Fibroblast of skin of scalp (primary cell): ENCODE results near the gene THUMPD2.

ENCODE experiments used
- DNase-seq: peaks from one replicate; pipeline ENCODE4 v3.0.0-alpha.2; 2013

THUMPD2 gene

DNA sequence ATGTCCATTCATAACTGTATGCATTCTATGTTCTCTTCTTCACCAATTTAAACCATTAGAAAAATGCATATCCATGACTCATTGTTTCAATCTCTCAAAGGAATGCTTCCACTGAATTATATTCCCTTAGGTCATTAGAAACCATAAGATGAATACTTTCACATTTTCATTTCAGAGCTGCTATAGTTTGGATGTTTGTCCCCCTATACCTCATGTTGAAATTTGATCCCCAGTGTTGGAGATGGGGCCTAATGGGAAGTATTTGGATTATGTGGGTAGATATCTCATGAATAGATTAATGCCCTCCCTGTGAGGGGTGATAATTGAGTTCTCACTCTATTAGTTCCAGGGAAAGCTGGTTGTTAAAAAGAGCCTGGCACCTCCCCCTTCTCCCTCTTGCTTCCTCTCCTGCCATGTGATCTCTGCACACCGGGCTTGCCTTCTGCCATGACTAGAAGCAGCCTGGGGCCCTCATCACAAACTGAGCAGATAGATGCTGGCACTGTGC is 35.7 kb downstream of the THUMPD2 start:
- peak; percentile 86 for DNase-seq

- DNase-seq: no peak
These were observed 37.2 kb downstream of the THUMPD2 start for GRCh38 chr2:39741871-39742270.

GRCh38 chr2:39739386-39739785 is 39.7 kb downstream of the THUMPD2 start:
- DNase-seq: no peak

GRCh38 chr2:39738936-39739335 is 40.1 kb downstream of the THUMPD2 start:
- peak; percentile 38 for DNase-seq

DNA sequence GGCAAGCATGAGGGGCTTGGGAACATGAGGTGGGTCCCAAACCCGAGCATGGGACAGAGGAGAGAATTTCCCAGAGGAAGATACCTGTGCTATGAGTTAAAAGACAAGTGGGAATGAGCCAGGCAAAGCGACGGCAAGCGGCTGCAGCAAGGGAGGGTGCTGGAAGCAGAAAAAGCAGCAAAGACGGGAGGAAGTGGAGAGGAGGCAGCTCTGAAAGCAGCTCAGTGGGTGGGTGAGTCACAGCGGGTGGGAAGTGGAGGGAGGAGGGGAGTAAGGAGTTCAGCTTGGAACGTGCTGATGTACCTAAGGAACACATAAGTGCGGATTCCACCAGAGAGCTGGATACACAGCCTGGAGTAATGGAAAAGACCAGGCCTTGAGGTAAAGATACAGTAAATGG is 41.4 kb downstream of the THUMPD2 start:
- DNase-seq: peak; percentile 81

GRCh38 chr2:39736640-39737039 is 42.4 kb downstream of the THUMPD2 start:
- DNase-seq: peak; percentile 95

DNA sequence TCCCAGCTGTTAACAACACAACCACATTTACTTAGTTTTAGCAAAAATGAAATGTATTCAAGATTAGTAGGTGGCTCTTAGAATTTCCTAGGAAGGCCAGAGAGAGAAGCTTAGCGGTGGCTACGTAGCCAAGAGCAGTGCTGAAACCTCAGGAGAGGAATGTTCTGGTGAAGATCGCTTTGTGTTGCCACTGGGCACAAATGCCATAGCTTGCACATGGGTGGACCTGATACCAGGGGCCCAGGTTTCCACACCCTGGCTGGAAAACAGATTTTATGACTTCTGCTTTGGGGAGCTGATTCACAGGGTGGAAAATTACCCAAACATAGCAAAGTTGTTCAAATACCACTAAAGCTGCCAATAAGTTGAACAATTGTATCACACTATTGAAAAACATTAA is 43.4 kb downstream of the THUMPD2 start:
- no peak for DNase-seq

- no peak for DNase-seq
These were observed 44.6 kb downstream of the THUMPD2 start for GRCh38 chr2:39734445-39734844.

DNA sequence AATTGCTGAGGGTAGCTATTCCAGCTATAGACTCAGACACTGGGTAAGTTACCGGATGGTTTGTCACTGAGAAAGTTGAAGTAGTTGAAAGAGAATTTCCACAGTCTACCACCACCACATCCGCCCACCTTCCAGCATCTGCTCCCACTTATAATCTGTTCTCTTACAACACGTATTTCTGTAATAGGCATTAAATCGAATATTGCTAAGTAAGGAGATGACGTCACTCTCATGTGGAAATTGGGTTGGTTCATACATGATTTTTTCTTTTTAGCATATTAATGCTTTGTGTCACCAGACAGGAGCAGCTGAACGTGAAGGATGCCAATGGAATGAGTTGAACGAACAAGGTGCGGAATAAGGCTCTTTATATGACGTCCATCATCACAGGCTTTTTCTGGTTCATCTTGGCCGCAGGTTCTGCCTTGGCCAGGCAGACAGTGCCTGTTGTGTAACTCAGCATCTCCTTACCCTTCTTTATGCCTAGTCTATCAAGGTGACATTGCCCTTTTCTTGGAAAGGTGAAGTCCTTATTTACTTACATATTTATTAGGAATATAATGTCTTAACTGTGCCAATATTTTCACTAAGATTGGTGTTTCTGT is 45.9 kb downstream of the THUMPD2 start:
- no peak for DNase-seq

DNA sequence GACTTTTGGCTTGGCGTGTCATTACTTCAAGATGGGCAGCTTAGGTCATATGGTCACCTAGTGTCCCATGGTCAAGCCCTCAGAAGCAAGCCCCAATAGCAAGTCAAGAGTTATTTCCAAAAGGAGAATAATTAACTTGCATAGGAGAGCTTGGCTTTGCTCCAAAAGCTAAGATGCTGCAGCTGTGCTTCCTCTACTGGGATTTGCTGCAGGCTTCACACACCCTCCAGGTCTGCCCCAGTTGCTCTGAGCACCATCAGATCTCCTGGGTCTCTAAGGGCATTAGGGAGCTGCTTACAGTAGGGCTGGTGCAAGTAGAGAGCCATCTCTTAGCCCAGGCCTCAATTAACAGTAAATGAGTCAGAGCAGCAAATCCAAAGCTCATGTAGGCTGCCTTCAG is 46.6 kb downstream of the THUMPD2 start:
- DNase-seq: no peak

DNA sequence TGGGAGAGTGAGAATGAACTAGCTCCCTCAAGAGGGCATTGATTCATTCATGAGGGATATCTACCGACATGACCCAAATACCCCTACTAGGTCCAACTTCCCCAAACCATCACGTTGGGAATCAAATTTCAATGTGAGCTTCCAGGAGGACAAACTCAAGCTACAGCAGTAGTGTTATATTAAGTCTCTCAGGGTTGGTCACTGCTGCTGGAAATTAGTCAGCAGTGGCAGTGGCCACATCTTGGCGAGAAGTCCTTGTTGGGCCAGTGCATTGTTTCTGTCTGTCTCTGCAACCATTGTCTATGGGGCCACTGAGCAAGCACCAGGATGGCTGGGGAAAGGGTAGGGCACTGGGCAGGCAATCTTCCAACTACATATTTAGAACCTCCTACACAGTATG is 47.5 kb downstream of the THUMPD2 start:
- DNase-seq: no peak

DNA sequence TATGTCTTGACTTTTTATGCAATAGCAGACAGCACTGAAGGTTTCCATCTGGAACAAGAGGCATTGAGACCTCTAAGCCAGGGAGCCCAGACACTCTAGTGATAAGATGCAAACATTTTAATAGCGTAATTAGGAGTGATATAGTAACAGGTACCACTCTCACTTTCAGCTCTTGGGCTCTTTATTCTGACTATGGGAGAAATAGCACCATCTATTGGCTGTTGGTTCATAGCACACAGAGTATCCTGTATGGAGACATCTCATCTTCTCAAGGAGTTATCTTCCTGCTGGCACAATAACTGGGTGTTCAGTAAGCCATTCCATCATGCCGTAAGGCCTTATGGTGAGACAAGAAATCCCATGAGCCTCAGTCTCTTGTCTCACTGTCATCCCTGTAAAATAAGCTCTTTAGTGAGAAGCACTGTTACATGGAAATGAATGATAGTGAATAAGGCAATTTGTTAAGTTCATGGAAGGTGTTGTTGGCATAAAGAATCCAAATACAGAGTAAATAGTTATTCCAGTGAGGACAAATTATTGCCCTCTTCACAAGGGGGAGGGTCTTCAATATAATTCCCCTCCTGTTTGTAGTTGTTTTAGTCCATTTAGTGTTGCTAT is 48.3 kb downstream of the THUMPD2 start:
- DNase-seq: peak; percentile 25

DNA sequence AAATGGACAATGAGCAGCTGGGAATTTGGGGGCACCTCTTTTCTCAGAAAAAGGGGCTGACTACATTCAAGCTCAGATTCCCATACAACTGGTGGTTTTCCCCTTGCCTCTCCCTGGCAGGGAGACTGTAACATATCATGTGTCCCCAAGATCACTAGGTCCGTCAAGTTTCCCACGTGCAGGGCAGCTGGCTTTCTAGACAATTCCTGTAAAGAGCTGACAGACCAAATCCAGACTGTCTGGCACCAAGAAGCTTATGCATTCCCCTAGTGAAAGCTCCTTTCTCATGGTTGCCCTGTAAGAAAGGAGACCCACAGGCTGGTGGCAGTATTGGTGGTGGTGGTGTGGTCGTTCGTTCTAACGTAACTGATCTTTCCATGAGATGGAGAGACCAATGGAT is 48.8 kb downstream of the THUMPD2 start:
- DNase-seq: no peak

DNA sequence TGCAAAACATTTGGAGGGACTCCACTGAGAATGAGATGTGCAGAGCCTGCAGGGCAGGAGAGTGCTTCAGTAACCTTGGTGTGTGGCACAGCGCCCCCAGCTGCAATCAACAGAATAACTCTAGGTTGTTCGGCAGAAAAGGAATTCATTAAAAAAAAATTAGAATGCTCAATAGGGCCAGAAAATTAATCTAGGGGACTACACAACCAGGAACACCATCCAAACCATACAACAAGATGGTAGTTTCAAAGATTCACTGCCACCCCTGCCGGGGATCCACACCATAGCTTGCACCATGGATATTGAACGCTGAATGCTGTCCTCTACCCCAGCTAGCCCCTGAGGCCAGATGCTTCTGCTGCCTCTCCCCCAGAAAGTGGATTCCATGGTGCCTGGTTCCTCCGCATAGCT is 50.1 kb downstream of the THUMPD2 start:
- DNase-seq: peak; percentile 42

- peak; percentile 18 for DNase-seq
These were observed 51.0 kb downstream of the THUMPD2 start for GRCh38 chr2:39728085-39728484.

- DNase-seq: peak; percentile 73
These were observed 53.7 kb downstream of the THUMPD2 start for GRCh38 chr2:39725401-39725800.

GRCh38 chr2:39724828-39725144 is 54.3 kb downstream of the THUMPD2 start:
- no peak for DNase-seq

DNA sequence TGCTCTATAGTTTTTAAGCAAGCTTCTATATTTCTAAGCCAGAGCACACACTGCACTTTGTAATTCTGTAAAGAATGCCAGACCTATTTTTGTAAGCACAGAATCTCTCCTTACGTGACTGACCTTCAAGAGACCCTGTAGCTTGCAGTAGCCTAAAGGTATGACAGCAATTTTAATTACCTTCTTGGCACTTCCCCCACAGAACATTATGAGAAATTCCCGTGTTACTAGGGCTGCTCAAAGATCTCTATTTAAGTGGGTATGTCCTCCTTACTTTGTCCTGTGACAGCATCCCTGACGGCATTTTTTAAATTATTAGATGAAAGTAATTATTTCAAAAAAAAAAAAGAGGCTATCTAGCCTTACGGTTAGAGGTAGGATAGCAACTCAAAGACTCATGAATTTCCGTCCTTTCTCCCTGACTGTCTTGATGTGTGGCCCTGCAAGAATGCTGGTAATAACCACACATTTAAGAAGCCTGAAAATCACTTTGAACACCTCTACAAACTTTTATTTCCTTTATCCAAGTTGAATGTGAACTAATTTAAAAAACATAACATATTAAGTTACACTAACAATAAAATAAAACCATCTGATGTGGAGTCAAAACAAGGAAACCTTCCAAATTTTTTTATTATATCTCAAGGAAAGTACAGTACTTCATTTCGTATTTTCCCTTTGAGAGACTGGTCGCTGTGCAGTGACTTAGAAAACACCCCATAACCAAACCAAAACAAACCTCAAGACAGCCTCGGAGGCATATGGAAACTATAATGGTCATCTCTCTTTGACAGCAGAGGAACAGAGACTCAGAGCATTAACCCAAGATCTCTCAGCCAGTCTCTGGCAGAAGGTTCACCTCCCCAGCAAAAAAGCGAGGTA is 54.9 kb downstream of the THUMPD2 start:
- DNase-seq: peak; percentile 57

- DNase-seq: no peak
These were observed 55.6 kb downstream of the THUMPD2 start for GRCh38 chr2:39723497-39723896.

DNA sequence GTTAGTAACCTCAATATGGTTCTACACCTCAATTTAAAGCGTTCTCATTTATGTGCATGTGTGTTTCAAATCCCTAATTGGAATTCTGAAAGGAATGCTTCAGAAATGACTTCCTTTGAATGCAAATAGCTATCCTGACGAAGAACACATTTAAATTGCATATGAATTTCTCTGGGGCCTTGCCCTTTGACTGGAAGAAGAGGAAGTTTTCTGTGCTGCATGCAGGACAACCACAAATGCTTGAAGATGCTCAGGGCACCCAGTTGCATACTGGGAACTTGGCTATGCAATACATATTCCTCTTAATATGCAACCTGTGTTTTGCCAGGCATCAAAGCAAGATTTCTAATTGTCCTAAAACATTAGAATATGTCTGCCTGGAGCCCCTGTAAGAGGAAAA is 58.1 kb downstream of the THUMPD2 start:
- DNase-seq: no peak

DNA sequence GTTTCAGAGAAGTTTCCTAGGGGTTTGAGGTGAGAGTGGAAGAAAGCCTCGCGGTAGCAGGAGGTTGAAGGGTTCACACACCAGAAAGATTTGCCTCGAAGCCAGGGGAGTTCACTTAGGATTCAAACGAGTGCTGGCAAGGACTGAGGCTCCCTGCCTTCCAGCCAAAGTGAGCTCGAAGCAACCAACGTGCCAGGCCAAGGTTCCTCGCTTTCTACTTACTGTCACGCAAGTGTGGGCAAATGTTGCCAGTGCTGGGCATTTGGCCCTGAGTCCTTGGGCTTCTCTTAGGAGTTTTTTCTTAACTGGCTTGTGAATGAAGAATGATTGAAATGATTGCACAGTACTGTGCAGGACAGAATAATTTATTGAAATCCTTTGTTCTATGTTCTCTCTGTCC is 59.7 kb downstream of the THUMPD2 start:
- DNase-seq: no peak

DNA sequence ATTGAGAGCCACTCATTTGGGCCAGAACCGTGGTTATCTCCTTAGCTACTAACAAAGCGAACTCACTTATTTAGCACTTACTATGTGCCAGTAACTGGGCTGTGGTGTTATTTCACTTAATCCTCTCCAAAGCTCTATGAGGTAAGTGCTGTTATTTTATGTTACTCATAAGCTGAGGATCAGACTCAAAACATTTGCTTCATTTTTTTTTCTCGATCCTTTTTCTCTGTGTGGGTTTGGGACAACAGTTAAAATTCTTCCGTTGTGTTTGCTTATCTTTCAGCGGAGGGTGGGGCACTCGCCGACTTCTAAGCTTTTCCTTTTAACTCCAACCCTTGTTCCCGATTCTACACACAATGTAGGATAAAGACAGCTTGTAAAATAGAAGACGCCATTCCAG is 60.6 kb downstream of the THUMPD2 start:
- peak; percentile 27 for DNase-seq

DNA sequence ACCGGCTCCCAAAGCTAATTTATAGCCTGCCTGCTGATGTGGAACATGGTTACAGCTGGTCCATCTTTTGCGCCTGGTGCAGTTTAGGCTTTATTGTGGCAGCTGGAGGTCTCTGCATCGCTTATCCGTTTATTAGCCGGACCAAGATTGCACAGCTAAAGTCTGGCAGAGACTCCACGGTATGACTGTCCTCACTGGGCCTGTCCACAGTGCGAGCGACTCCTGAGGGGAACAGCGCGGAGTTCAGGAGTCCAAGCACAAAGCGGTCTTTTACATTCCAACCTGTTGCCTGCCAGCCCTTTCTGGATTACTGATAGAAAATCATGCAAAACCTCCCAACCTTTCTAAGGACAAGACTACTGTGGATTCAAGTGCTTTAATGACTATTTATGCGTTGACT is 62.0 kb downstream of the THUMPD2 start:
- DNase-seq: no peak

DNA sequence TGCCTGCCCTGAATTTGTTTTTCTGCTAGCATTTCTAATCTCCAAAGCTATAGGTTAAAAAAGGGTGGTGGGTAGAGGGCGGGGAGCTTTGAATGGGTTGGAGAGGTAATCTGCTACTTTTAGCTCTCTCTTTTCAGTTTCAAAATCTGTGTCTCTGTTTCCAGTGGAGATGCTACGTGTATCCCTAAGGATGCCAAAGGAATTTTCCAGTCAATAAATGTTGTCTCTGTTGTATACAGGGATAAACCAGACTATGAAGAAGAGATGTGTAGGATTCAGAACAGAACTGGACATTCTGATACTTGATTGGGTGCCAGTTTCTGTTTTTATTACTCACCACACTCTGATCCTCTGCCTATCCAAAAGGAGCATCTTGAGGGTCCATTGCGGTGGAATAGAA is 63.2 kb downstream of the THUMPD2 start:
- DNase-seq: no peak
